Mesothelial cell of epicardium (in vitro differentiated cells): ENCODE measurements around the gene C8A. TPM values are rescaled to one million over a fixed set of nuclear protein-coding genes. Genes with fewer than 3 reads are reported as not detected.

Experiments used
- DNase-seq, 2 experiments: peaks; one replicate each; pipeline ENCODE4 v3.0.0; 2021; ENCODE audit warnings: low spot score in 2 of 2; ENCODE audit not compliant: unreplicated experiment in 2 of 2
- H3K27ac Mint-ChIP-seq: 2 replicates; pipeline ENCODE4 v1.8.0; 2021; ENCODE audit warnings: mixed read lengths
- H3K27me3 Mint-ChIP-seq: 2 replicates; pipeline ENCODE4 v1.8.0; 2021; ENCODE audit warnings: low read depth, mixed read lengths
- H3K36me3 Mint-ChIP-seq: 2 replicates; pipeline ENCODE4 v1.8.0; 2021; ENCODE audit warnings: mixed read lengths
- H3K4me1 Mint-ChIP-seq: 2 replicates; pipeline ENCODE4 v1.8.0; 2021; ENCODE audit warnings: mixed read lengths
- H3K4me3 Mint-ChIP-seq: 2 replicates; pipeline ENCODE4 v1.8.0; 2021; ENCODE audit warnings: mild to moderate bottlenecking, moderate library complexity, mixed read lengths
- H3K9me3 Mint-ChIP-seq: 2 replicates; pipeline ENCODE4 v1.8.0; 2021; ENCODE audit warnings: mixed read lengths
- total RNA-seq: library from RNA; stranded (reverse); gene quantifications from 3 replicates; pipeline ENCODE4 v1.2.1, GENCODE V29; 2021
- TF ChIP-seq, protein P1 (sequence below): fragments of 200-600 bp; sonication (generic); IDR thresholded peaks from one replicate; pipeline ENCODE4 v1.5.0; 2021; ENCODE audit warnings: antibody characterized with exemption; ENCODE audit not compliant: unreplicated experiment

Gene C8A
- total RNA-seq, 1 donor from 2014 or later: not detected

DNA sequence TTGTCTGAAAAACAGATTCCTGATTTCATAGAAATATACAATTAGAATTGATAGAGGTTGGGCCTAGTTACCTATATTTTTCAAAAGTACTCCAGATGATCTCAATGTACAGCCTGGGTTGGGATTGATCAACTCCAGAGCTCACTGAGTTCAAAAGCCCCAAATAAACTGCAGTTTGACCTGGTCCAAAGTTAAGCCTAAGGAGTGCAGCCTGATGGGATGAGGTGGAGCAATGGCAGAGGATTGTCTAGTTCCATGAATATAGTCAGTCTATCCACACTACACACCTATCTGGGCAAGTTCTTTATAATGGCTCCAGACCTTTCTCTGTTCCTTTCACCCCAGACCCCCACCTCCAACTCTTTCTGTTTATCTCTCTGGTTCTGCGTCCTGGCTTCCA lies 49.2 kb downstream of the C8A start:
- Mint-ChIP-seq H3K36me3 (no peaks in the 10 kb centered on the region), H3K27ac (no peak overlapping the region), H3K4me1 (peaks cover 4% of the 10 kb centered on the region), H3K27me3 (peaks cover 48% of the 10 kb centered on the region), H3K9me3 (no peaks in the 10 kb centered on the region), H3K4me3 (no peak overlapping the region)
- no peak for DNase-seq
- TF ChIP-seq, protein P1, sequence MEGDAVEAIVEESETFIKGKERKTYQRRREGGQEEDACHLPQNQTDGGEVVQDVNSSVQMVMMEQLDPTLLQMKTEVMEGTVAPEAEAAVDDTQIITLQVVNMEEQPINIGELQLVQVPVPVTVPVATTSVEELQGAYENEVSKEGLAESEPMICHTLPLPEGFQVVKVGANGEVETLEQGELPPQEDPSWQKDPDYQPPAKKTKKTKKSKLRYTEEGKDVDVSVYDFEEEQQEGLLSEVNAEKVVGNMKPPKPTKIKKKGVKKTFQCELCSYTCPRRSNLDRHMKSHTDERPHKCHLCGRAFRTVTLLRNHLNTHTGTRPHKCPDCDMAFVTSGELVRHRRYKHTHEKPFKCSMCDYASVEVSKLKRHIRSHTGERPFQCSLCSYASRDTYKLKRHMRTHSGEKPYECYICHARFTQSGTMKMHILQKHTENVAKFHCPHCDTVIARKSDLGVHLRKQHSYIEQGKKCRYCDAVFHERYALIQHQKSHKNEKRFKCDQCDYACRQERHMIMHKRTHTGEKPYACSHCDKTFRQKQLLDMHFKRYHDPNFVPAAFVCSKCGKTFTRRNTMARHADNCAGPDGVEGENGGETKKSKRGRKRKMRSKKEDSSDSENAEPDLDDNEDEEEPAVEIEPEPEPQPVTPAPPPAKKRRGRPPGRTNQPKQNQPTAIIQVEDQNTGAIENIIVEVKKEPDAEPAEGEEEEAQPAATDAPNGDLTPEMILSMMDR: no peak

DNA sequence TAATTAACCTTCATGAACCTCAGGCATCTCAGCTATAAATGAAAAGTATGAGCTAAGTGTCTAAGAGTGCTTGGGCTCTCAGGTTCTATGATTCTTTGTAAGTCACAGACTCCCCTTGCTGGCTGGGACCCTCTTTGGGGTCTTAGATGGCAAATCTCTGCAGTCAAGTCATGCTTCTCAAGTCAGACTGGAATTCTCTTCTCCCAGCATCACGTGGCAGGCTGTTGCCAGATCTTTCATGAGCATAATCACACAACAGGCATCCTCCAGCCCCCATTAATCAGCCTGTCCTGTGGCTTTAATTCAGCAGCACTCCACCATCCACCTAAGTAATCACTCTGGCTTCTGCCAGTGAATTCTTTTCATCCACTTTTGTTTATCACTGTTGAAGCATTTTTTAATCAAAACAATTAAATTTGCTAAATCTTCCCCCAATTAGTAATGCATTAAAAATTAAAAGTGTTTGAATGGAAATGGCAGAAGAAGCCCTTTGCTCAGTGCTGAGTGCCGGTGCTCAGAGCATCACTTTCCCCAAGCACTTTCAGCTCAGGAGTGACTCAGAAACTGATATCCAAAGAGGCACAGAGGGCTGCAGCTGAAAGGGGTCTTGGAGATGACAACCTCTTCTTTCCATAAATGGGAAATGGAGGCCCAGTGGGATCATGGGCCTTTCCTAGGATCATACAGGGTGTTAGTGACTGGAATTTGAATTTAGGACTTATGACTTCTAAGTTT lies 50.2 kb downstream of the C8A start:
- Mint-ChIP-seq H3K27me3 (peaks cover 51% of the 10 kb centered on the region), H3K4me3 (no peak overlapping the region), H3K4me1 (peaks cover 4% of the 10 kb centered on the region), H3K9me3 (no peaks in the 10 kb centered on the region), H3K36me3 (no peaks in the 10 kb centered on the region), H3K27ac (no peak overlapping the region)
- TF ChIP-seq, protein P1: no peak
- DNase-seq: no peak

DNA sequence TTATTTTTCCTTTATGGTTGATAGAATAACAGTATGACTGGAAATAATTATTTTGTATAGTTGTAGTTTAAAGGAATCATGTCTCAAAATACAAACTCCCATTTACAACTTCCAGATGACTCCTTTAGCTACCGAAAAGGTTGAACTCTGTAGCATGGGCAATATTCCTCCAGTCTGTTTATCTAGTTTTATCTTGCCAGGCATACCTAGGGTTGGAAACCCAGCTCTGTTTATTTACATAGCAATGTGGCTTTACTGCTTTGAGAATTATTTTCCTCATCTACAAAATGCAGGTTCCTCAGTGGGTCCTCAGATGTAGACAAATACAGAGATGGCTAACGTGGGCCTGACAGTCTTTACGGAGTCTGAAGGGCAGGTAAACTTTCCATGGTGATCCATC lies 51.1 kb downstream of the C8A start:
- H3K4me1 Mint-ChIP-seq: peaks cover 4% of the 10 kb centered on the region
- TF ChIP-seq, protein P1: no peak
- H3K9me3 Mint-ChIP-seq: no peaks in the 10 kb centered on the region
- no peak overlapping the region for H3K4me3 Mint-ChIP-seq
- no peaks in the 10 kb centered on the region for H3K36me3 Mint-ChIP-seq
- H3K27ac Mint-ChIP-seq: no peak overlapping the region
- no peak for DNase-seq
- H3K27me3 Mint-ChIP-seq: peaks cover 54% of the 10 kb centered on the region

DNA sequence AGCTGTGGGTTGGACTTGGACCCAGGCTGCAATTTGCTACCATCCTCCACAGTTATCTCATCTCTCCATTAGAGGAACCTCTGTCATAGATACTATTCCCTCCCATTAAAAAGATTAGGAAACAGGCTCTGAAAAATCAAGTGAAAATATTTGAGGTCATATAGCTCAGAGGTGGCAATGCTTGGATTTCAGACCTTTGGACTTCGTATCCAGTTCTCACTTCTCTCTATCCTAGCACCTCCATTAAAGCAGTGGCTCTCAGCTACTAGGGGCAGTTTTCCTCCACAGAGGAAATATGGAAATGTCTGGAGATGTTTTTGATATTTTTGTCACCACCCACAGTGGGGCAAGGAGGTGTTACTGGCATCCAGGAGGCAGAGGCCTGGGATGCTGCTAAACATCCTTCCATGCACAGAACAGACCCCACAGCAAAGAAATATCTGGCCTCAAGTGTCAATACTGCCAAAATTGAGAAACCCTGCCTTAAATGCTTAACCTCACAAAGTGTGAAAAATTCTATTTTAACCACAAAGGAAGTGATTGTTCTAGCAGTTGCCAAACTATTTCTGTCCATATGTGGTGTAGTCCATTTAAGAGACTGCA lies 54.1 kb downstream of the C8A start:
- no peaks in the 10 kb centered on the region for H3K36me3 Mint-ChIP-seq

DNA sequence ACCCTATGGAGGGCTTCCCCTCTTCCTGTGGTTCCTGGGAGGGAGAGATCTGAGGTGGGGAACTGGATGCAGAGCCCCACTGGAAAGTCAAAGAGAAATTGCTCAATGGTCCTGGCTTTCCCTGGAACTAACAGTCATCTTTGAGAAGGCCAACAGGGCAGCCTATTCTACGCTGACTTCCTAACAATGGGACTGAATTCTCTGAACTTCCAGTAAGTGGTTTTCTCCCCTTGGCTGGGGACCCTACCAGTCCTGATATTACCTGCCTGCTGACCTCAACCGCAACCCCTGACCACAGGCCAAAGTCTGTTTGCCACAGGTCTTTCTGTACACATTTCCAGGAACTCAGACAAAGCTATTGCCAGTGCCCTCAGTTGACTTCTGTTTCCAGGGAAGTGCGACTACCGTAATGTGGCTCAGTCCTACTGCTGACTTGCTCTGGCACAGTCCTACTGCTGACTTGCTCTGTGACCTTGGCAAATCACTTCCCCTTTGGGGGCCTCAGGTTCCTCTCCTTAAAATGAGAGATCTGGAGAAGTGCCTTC lies 55.9 kb downstream of the C8A start:
- Mint-ChIP-seq H3K36me3 (no peaks in the 10 kb centered on the region), H3K4me1 (peaks cover 8% of the 10 kb centered on the region), H3K9me3 (no peaks in the 10 kb centered on the region), H3K27ac (no peak overlapping the region), H3K4me3 (no peak overlapping the region), H3K27me3 (peaks cover 65% of the 10 kb centered on the region)
- DNase-seq: no peak
- TF ChIP-seq, protein P1: no peak

More for the DNA sequence above, 54.1 kb downstream of the C8A start:
- Mint-ChIP-seq H3K4me1 (peaks cover 12% of the 10 kb centered on the region), H3K4me3 (no peak overlapping the region), H3K27ac (no peak overlapping the region), H3K27me3 (peaks cover 53% of the 10 kb centered on the region), H3K9me3 (no peaks in the 10 kb centered on the region)
- TF ChIP-seq, protein P1: no peak
- DNase-seq: no peak
